Measurements from ENCODE around the gene ELL.

- TF ChIP-seq CTCF (IDR thresholded peaks at IDR 0.05) (no peak), POLR2AphosphoS5 (IDR thresholded peaks at IDR 0.05) (no peak), POLR2A (IDR thresholded peaks at IDR 0.05) (no peak)
Observed at GRCh38 chr19:18418483-18419194, 103.2 kb downstream of the ELL start.
